ENCODE measurements around the gene VPS26A. TPM values are rescaled to one million over a fixed set of nuclear protein-coding genes. Genes with fewer than 3 reads are reported as not detected.
A peak's percentile ranks its signal among the peaks of the same experiment; 100 is the strongest.

Gene VPS26A
- polyA plus RNA-seq, 3 donors, result 10.1 to 58.3 (median 42.1) TPM

GRCh38 chr10:69092959-69093850, 30.8 kb upstream of the VPS26A start:
- intact Hi-C loops (cut with micrococcal nuclease), result loop anchor here (1.0 to 5.0 kb wide), 2 partner anchors 8 to 86 kb away; no protein-coding TSS in a partner anchor
- peaks cover 100% of the 10 kb centered on the region for H3K79me2 ChIP-seq (ENCODE audit: insufficient read depth, low read length)
- Mint-ChIP-seq H3K4me1 (peaks cover 48% of the 10 kb centered on the region), H3K36me3 (peaks cover 83 to 90% of the 10 kb centered on the region in 2 donors), H3K4me3 (peak overlapping the region; percentile 80 to 99), H3K9me3 (peaks cover 0 to 14% (median 4%) of the 10 kb centered on the region in 7 donors), H3K27me3 (ENCODE audit: low read depth in 3 of 3) (peaks cover 0 to 2% (median 2%) of the 10 kb centered on the region in 3 donors), H3K27ac (peak overlapping the region; percentile 90 to 100 (median 98))
- H3K4me1 ChIP-seq (ENCODE audit: control insufficient read depth in 1 of 2, insufficient read depth in 2 of 2, low read length in 2 of 2), result peaks cover 72 to 75% of the 10 kb centered on the region in 2 donors
- H3K27me3 ChIP-seq (ENCODE audit: control insufficient read depth in 2 of 2, insufficient read depth in 2 of 2, low read length in 2 of 2), result no peaks in the 10 kb centered on the region
- TF ChIP-seq CTCF (IDR thresholded peaks at IDR 0.05), result peak; percentile 80
- H3K9me3 ChIP-seq (replicated peaks in 1 of 2; ENCODE audit: control insufficient read depth in 1 of 2, insufficient read depth in 1 of 2, low read length in 2 of 2), result no peaks in the 10 kb centered on the region
- peak overlapping the region; percentile 61 for H3K9ac ChIP-seq (ENCODE audit: insufficient read depth, low read length, poor library complexity, severe bottlenecking)
- peaks cover 100% of the 10 kb centered on the region for H4K20me1 ChIP-seq (ENCODE audit: insufficient read depth, low read length)
- peak in 2 of 3 donors; percentile 77 to 80 for DNase-seq
- 10% methylated on average over 11 of the region's 17 CpGs for WGBS (ENCODE audit: insufficient coverage)
- peak overlapping the region; percentile 12 to 99 (median 97) for H3K4me3 ChIP-seq (replicated peaks in 1 of 3; ENCODE audit: low read depth in 2 of 3, low read length in 3 of 3)
- peak overlapping the region; percentile 90 for H3K4me2 ChIP-seq (replicated peaks; ENCODE audit: extremely low read depth, low read length, poor library complexity, severe bottlenecking)
- peak overlapping the region; percentile 66 to 78 for H3K27ac ChIP-seq (ENCODE audit: low read depth in 1 of 2, low read length in 2 of 2)
- no peak overlapping the region for H2AFZ ChIP-seq (ENCODE audit: insufficient read depth, low read depth, low read length, poor library complexity, severe bottlenecking)
- H3K36me3 ChIP-seq (replicated peaks in 1 of 2; ENCODE audit: control insufficient read depth in 1 of 2, insufficient read depth in 2 of 2, low read length in 2 of 2), result peaks cover 24 to 61% of the 10 kb centered on the region in 2 donors

GRCh38 chr10:69093933-69094332, 30.0 kb upstream of the VPS26A start:
- H3K36me3 ChIP-seq (replicated peaks in 1 of 2; ENCODE audit: control insufficient read depth in 1 of 2, insufficient read depth in 2 of 2, low read length in 2 of 2), result peaks cover 31 to 69% of the 10 kb centered on the region in 2 donors
- intact Hi-C loops (cut with micrococcal nuclease), result loop anchor here (1.0 to 5.0 kb wide), 2 partner anchors 7 to 87 kb away; no protein-coding TSS in a partner anchor
- H3K9me3 ChIP-seq (replicated peaks in 1 of 2; ENCODE audit: control insufficient read depth in 1 of 2, insufficient read depth in 1 of 2, low read length in 2 of 2), result no peaks in the 10 kb centered on the region
- DNase-seq, result peak in 1 of 3 donors; percentile 43
- peak overlapping the region; percentile 83 to 100 (median 98) for H3K27ac Mint-ChIP-seq
- TF ChIP-seq CTCF (IDR thresholded peaks at IDR 0.05), result no peak
- no peaks in the 10 kb centered on the region for H3K27me3 ChIP-seq (ENCODE audit: control insufficient read depth in 2 of 2, insufficient read depth in 2 of 2, low read length in 2 of 2)
- peak overlapping the region; percentile 16 to 99 for H3K4me3 Mint-ChIP-seq
- peaks cover 83 to 90% of the 10 kb centered on the region in 2 donors for H3K36me3 Mint-ChIP-seq
- no peak overlapping the region for H2AFZ ChIP-seq (ENCODE audit: insufficient read depth, low read depth, low read length, poor library complexity, severe bottlenecking)
- peak overlapping the region in 2 of 3 experiments; percentile 97 to 99 for H3K4me3 ChIP-seq (replicated peaks in 1 of 3; ENCODE audit: low read depth in 2 of 3, low read length in 3 of 3)
- peaks cover 100% of the 10 kb centered on the region for H4K20me1 ChIP-seq (ENCODE audit: insufficient read depth, low read length)
- H3K4me2 ChIP-seq (replicated peaks; ENCODE audit: extremely low read depth, low read length, poor library complexity, severe bottlenecking), result peak overlapping the region; percentile 90
- peak overlapping the region; percentile 66 to 78 for H3K27ac ChIP-seq (ENCODE audit: low read depth in 1 of 2, low read length in 2 of 2)
- H3K27me3 Mint-ChIP-seq (ENCODE audit: low read depth in 3 of 3), result peaks cover 0 to 2% (median 2%) of the 10 kb centered on the region in 3 donors
- H3K9ac ChIP-seq (ENCODE audit: insufficient read depth, low read length, poor library complexity, severe bottlenecking), result peak overlapping the region; percentile 51
- peaks cover 53% of the 10 kb centered on the region for H3K4me1 Mint-ChIP-seq
- no CpG with 5 or more reads among the region's 1 CpG for WGBS (ENCODE audit: insufficient coverage)
- H3K9me3 Mint-ChIP-seq, result peaks cover 0 to 11% (median 2%) of the 10 kb centered on the region in 7 donors
- peaks cover 100% of the 10 kb centered on the region for H3K79me2 ChIP-seq (ENCODE audit: insufficient read depth, low read length)
- H3K4me1 ChIP-seq (ENCODE audit: control insufficient read depth in 1 of 2, insufficient read depth in 2 of 2, low read length in 2 of 2), result peaks cover 77 to 82% of the 10 kb centered on the region in 2 donors
